ENCODE data around the gene CD2AP.
"Not testable (repeated sequence)": the region's sequence is repeated elsewhere in the genome, so short reads cannot be mapped to it uniquely, and the experiment has no call there.

Gene CD2AP

DNA sequence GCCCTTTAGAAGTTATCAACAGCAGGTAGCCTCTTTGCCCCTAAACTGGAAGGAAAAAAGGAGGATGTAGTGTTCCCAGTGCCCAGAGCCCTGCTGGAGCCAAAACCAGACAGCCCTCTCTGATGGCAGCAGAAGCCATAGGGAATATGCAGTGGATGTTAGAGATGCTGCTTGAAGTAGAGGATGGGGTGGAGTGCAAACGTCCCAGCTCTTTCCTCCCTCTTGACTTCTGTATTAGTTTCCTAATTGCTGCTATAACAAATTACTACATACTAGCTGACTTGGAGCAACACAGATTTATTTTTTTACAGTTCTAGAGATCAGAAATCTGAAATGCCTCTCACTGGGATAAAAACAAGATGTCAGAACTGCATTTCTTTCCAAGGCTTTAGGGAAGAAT lies 12.5 kb upstream of the CD2AP start:
- DNase-seq, result no peak

DNA sequence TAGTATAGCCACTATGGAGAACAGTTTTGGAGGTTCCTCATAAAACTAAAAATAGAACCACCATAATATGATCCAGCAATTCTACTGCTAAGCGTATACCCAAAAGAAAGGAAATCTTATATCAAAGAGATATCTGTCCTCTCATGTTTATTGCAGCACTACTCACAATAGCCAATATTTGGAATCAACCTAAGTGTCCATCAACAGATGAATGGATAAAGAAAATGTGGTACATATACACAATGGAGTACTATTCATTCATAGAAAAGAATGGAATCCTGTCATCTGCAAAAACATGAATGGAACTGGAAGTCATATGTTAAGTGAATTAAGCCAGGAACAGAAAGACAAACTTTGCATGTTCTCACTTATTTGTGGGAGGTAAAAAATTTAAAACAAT lies 5.7 kb upstream of the CD2AP start:
- DNase-seq, result no peak

DNA sequence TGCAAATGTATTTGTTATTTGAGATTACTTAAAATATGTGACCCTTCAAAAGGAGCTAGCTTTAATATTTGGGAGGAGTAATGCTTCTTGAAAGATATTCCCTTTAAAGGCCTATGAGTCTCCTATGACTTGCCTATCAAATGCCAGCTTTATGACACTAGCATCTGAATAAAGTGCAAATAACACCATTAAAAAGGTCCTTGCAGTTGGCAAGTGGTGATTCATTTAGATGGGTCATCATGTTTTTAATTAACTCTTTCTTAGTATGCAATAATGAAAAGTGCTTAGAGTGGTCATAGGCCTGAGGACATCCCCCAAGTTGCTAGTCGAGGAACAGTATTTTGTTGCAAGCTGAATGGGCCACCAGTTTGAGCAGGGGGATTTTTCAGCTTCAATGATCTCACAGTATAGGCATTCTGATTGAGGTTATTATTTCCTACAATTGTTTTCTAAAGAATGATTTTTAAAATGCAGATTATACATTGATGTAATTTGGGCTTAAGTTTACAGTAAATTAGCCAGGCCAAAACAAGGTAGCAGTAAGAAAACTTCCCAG lies 3.7 kb upstream of the CD2AP start:
- DNase-seq, result no peak

DNA sequence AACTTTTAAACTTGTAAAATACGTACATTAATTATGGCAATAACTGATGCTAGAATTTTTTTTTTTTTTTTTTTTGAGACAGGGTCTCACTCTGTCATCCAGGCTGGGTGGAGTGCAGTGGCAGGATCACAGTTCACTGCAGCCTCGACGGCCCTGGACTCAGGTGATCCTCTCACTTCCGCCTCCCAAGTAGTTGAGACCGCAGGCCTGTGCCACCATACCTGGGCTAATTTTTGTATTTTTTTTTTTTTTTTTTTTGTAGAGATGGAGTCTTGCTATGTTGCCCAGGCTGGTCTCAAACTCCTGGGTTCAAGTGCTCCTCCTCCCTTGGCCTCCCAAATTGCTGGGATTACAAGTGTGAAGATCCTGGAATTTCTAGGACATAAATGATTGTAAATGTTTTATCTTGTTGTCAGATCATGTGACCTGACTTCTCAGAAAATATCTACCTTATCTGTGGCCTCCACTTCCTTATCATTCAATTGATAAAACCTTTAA lies 2.2 kb upstream of the CD2AP start:
- no peak for DNase-seq

DNA sequence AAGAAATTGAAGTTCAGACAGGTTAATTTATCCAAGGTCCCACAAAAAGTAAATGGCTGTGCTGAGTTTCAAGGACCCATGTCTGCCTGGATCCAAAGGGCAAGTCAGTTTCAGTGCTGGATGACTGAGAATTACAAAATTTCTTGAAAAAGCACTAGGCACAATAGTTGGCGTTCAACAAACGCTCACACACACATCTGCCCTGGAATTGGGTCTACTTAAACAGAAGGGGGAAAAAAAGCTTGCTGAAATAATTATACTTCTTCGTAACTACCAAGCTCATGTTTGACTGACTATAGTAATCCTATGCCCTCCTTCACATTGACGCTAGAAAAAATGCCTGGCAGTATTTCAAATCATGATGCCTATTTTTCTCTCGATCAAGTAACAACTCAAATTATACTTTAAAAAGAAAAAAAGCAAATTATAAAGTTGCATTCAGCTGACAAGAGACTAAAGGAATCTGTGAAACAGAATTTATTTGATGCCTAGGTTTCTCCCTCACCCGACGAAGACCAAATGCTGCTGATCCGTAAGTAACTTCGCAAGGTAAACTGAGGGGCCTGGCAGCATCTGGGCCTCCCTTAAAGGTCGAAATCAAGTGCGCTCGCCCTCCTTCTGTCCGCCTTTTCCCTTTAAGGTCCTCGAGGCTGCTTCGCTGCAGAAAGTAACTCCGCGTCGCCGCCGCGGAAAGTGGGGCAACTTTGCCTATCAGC lies 650 bp upstream of the CD2AP start:
- no peak for DNase-seq

DNA sequence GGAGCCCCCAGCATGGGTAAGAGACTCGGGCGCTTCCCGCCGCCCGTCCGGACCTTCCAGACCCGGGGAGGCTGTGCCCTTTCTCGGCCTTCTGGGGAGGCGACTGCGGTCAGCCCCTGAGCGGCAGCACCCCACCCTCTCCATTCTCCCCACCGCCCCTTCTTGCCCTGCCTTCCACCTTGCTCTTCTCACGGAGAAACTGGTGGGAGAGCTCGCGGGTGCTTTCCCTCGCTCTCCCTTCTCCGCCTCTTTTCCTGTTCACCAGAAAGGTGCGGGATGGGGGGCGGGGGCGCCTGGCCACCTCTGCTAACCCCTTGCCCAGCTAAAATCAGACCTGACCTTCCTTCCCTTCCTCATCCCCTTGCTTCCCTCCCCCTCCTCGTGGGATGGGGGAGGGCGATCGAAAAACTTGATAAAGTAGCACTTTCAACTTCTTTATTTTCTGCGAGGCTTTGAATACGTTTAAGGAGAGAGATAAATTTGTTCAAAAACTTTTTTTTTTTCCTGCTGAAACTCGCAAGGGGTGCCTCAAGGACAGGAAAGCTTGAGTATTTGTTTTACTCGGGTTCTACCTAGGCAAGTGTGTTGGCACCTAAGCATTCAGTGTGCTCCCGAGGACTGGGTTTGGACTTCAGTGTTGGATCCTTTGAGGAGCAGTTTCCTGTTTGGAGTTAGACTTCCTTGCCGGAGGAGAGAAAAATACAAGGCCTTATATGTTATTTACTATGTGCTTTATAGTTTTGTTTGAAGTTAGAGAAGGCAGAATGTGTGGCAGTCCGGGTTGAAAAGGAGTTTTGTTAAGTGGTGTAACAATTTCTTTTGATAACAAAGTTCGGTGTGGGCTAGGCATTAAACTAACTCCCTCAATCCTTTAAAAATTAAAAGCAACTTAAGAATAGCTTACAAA lies 897 bp downstream of the CD2AP start:
- DNase-seq, result no peak

DNA sequence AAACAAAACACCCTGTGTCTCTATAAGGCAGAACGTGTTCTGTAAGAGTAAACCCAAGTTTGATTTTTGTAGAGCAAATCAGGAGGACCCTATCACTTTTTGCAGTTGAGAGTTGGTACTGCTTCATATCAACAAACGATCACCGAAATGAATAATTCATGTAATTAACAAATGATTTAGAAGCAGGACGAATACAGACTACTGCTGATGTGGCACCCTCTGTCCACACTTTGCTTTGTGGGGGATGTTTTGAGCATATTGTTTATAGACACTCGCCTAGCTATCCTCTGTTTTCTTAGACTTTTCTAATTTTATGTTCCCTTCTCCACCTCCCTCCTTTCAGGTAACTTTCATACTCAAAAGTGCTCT lies 1.5 kb downstream of the CD2AP start:
- peak; percentile 16 for DNase-seq

DNA sequence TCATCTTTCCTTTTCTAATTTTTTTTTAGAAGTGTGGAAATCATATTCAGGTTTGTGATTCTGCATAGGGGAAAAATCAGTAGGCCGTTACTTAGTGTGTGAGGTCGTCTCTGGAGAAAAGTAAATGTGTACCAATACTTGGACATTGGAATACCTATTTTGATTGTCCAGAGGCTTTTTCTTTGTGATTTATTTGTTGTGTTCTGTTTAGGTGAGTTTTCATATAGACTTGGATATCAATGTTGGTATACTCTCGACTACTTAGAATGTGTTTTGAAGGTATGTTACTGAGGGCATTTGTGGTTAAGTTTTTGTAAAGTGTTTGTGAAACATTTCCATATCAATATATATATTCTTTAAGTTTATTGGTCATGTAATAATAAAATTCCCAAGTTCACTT lies 2.3 kb downstream of the CD2AP start:
- DNase-seq, result no peak

DNA sequence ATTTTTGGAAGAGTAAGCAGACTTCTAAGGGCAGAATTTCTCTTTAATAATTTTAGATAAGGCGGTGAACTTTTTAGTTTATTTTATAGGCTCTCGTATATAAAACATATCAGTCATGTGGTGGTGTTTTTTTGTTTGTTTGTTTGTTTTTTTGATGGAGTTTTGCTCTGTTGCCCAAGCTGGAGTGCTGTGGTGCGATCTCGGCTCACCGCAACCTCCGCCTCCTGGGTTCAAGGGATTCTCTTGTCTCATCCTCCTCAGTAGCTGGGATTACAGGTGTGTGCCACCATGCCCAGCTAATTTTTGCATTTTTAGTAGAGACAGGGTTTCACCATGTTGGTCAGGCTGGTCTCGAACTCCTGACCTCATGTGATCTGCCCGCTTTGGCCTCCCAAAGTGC lies 3.6 kb downstream of the CD2AP start:
- not testable (repeated sequence) for DNase-seq

DNA sequence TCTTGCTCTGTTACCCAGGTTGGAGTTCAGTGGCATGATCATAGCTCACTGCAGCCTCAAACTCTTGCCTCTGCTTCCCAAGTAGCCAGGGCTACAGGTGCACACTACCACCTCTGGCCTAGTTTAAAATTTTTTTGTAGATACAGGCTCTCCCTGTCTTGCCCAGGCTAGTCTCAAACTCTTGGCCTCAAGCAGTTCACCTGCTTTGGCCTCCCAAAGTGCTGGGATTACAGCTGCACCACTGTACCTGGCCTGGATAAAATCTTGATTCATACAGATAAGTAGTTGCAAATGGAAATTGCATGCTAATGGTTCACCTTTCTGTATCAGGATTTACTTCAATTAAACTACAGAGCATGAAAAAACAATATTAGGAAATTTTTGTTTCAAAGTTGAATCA lies 4.2 kb downstream of the CD2AP start:
- no peak for DNase-seq

DNA sequence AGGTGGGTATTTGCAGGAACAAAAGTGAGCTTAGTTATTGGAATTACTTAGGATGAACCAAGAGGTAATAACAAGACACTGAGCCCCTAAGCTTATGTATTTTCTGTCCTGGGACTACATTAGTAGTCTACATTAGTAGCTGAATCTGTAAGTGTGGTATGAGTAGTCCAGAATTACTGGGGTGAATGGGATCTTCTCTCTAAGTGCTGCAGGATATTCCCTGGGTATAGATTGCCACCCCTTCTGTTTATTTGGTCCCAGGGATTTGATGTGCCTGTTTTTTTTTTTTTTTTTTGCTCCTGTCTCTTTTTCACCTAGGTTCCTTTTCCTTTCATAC lies 5.9 kb downstream of the CD2AP start:
- DNase-seq, result no peak

DNA sequence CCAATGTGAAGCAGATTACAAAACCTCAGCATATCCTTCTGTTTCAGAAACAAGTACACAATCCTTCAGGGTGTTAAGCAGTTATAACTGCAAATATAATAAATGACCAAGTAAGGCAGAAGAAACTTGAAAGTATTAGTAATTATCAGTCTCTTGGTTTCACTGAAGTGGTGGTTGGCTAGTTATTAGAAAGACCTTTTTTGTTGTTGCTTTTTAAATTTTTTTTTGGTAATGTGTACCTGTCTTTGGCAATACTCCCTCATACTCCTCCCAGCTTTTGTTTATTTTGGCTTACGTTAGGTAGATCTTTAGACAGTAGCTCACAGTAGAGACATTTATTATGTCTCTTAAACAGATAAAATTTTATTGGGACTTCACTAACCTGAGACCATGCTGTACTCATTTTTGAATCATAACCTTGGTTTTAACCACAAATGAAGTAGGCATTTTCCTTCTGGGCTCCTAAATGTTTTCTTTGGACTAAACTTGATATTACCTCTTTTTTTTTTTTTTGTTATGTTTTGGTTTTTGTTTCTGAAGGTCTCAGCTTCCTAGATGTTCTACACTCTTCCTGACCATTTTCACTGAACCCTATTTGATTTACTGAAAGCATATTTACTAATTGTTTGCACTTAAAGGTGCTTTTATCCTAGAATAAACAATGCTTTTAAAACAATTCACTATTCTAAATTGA lies 6.4 kb downstream of the CD2AP start:
- DNase-seq, result no peak

DNA sequence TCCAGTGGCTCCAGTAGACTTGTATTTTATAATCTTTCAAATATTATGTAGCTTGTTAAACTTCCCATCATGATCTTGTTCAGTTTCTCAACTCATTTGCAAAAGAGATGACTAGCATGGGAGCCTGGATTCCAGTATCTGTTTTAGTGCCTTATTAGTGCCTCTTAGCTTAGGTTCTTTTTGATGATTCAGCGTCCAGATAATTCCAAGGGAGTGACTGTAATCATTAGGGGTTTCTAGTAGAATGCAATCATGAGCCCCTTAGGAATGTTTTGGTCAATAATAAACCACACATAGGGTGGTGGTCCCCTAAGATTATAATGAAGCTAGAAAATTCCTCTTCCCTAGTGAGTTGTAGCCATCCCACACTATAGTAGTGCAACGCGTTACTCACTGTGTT lies 7.0 kb downstream of the CD2AP start:
- DNase-seq, result no peak

DNA sequence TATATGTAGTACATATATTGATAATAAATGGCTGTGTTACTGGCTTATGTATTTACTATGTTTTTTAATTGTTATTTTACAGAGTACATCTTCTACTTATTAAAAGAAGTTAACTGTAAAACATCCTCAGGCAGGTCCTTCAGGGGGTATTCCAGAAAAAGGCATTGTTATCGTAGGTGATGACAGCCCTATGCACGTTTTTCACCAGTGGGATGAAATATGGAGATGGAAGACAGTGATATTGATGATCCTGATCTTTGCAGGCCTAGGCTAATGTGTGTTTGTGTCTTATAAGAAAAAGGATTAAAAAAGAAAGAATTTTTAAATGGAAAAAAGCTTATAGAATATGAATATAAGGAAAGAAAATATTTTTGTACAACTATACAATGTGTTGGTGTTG lies 7.5 kb downstream of the CD2AP start:
- DNase-seq, result no peak

DNA sequence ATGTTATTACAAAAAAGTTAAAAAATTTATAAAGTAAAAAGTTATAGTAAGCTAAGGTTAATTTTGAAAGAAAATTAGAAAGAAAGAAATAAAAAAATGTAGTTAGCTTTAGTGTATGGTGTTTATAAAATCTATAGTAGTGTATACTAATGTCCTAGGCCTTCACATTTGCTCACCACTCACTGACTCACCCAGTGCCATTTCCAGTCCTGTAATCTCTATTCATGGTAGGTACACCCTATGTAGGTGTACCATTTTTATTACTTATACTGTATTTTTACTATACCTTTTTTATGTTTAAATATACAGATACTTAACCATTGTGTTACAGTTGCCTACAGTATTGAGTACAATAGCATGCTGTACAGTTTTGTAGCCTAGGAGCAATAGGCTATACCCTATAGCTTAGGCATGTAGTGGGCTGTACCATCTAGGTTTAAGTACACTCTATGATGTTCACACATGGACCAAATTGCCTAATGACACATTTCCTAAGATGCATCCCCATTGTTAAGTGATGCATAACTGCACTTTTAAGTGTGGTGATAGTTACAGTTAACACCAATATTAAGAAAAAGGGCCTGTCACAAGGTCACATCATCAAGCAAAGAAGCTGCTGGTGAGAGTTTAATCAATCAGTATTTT lies 8.0 kb downstream of the CD2AP start:
- no peak for DNase-seq

DNA sequence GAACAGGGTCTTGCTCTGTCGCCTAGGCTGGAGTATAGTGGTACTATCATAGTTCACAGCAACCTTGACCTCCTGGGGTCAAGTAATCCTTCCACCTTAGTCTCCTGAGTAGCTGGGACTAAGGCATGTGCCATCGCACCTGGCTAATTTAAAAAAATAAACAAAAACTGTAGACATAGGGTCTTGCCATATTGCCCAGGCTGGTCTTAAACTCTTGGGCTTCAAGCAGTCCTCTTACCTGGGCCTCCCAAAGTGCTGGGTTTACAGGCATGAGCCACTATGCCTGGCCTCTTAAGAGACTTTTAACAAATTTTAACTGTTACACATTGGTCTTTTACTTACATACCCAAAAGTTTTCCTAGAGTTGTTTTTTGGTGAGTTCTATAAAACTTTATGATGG lies 12.4 kb downstream of the CD2AP start:
- no peak for DNase-seq

DNA sequence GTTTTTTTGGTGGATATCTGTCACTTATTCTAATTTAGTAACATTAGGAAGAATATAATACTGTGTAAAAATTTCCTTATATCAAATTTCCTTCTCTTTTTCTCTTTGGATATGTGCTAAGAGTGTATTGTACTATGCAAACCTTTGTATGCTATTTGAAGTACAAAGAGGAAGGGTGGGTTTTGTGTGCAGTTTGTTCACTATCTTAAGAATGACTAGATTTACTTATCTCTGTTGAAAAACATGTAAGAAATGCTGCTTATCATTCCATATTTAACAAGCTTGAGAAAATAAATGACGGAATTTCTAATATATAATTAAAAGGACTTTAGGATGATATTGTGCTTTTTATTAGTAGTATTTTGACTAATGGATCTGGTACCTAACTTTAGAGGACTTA lies 13.1 kb downstream of the CD2AP start:
- DNase-seq, result no peak

DNA sequence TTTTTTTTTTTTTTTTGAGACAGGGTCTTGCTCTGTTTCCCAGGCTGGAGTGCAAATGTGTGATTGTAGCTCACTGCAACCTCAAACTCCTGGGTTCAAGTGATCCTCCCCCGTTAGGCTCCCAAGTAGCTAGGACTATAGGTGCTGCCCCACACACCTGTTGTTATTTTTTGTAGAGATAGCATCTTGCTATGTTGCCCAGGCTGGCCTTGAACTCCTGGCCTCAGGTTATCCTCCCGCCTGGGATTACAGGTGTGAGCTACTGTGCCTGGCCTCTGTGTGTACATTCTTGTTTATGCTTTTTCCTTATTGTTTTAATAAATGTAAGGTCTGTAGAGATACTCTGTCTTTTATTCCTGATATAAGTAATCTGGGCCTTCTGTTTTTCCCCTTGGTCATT lies 14.8 kb downstream of the CD2AP start:
- no peak for DNase-seq

DNA sequence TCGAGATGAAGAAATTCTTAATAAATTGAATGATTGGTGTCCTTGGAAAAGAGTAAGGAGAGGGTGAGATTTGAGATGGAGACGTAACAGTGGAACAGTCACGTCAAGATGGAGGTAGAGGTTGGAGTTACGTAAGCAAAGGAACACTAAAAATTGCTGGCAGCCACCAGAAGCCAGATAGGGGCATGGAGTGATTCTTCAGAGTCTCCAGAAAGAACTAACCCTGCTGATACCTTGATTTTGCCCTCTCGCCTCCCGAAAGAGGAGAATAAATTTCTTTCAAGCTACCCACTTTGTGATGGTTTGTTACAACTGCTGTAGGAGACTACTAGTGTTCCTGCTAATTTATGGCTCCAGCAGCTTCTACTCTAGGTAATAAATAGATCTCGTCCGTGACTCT lies 17.6 kb downstream of the CD2AP start:
- DNase-seq, result no peak

DNA sequence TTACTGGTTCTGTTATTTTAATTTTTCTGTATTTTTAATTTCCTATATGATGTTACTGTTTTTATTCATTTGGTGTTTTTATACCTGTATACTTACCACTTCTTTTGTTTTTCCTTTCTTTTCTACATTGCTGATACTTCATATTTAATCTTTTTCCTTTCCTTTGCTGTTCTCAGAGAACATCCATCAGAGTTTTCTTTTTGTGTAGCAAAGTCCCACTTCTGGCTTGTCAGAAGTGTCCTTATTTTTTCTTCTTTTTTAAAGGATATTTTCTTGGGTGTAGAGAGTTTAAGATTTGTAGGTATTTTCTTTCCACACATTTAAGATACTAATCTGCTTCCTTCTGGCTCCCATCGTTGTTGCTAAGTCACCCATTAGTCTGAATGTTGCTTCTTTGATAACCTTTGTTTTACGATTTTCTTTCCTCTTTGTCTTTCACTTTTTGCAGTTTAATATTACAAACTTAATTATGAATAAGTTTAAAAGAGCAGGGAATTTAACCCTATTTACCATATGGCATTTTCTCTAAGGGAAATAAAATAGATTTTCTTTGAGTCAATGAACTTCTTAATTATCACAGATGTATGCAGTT lies 18.5 kb downstream of the CD2AP start:
- no peak for DNase-seq

DNA sequence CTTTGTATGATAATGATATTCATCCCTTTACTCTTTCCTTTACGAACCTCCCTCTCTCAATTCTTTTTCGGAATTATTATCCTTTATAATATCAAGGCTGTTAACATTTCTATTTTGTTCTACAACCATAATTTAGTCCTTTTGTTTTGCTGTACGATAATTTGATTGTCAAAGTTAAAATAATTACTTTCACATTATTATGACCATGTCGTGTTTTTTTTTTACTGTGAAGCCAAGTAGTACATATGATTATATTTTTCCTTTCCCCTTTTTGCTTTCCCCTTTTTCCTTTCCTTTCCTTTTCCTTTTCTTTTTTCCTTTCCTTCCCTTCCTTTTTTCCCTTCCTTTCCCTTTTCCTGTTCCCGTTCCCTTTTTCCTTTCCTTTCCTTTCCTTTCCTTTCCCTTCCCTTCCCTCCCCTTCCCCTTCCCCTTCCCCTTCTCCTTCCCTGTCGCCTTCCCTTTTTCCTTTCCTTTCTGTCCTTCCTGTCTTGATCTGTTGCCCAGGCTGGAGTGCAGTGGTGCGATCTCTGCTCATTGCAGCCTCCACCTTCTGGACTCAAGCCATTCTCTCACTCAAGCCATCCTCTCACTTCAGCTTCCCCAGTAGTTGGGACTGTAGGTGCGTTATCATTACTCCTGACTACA lies 19.5 kb downstream of the CD2AP start:
- DNase-seq, result no peak

DNA sequence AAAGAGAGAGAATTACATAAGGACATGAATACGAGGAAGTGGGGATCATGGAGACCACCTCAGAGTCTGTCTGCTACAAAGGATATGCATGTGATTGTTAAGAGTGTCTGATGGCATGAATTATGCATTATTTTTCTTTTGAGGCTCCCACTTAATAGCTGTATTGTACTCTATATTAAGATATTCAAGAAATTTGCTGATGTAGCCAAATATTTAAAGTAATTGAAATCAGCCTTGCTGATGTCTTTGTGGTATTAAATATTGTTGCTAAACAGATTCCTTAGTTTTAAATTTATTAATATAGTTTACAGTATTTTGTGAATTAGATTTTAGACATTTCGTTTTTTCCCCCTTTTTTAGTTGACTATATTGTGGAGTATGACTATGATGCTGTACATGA lies 25.3 kb downstream of the CD2AP start:
- DNase-seq, result no peak
